K562 (cell line): Measurements from ENCODE around the gene SDHAF4. TPM values are rescaled to one million over a fixed set of nuclear protein-coding genes. Genes with fewer than 3 reads are reported as not detected.
"Not testable (repeated sequence)": the region's sequence is repeated elsewhere in the genome, so short reads cannot be mapped to it uniquely, and the experiment has no call there.

Source experiments
- ATAC-seq: fragments of 200-7000 bp; cut with Tn5 transposase; 3 replicates; pipeline ENCODE4 v1.9.1; 2020; ENCODE audit warnings: moderate library complexity
- BruUV-seq: library from RNA; stranded (reverse); fragments of 400-500 nt; replicated peaks from 2 replicates; lab custom pipeline; 2021; lab: Mats Ljungman, UMichigan
- CTCF ChIA-PET: fragments of 300-600 bp; formaldehyde crosslinking; extraction: SDS; loops from one replicate; lab custom pipeline; 2021; ENCODE audit warnings: low intra/inter-chr PET ratio; lab: Yijun Ruan, JAX
- POLR2A ChIA-PET: fragments of 300-600, 350-650 bp; sonication (Branson Sonifier 250); formaldehyde crosslinking; extraction: SDS; loops from one replicate; lab custom pipeline; 2021; ENCODE audit warnings: antibody characterized with exemption, inconsistent platforms; lab: Yijun Ruan, JAX
- DNase-seq, 4 experiments: peaks; one replicate each; pipeline versions ENCODE4 v3.0.0 to v3.0.0-alpha.2; 2011 to 2018; ENCODE audit warnings: low spot score in 3 of 4, mixed read lengths in 3 of 4; ENCODE audit errors: extremely low read depth in 1 of 4
- FAIRE-seq: peaks from 2 replicates; lab custom pipeline; 2011; peaks lifted over from hg19 to GRCh38; lab: Jason Lieb, UNC
- H2AFZ ChIP-seq: 2 replicates; pipeline ENCODE4 v1.6.0; 2011; ENCODE audit warnings: low read depth, low read length, control low read depth, inconsistent platforms
- H3K27ac ChIP-seq: fragments of 200-600 bp; 3 replicates; pipeline ENCODE4 v1.8.0; 2011; ENCODE audit warnings: low read depth, mild to moderate bottlenecking, control low read depth, inconsistent platforms, low read length, moderate library complexity, mixed read lengths; ENCODE audit errors: extremely low read depth
- H3K27me3 ChIP-seq, 2 experiments: fragments of 300-600 bp in 1 of 2; 2 replicates in 1 of 2; 3 replicates in 1 of 2; pipeline versions ENCODE4 v1.6.0 to v1.8.0; 2011; ENCODE audit warnings: inconsistent platforms in 2 of 2, low read length in 2 of 2, mild to moderate bottlenecking in 1 of 2, mixed read lengths in 1 of 2, moderate library complexity in 1 of 2; ENCODE audit not compliant: control insufficient read depth in 2 of 2, insufficient read depth in 2 of 2
- H3K36me3 ChIP-seq: fragments of 300-600 bp; 3 replicates; pipeline ENCODE4 v1.8.0; 2011; ENCODE audit warnings: mild to moderate bottlenecking, low read length, inconsistent platforms; ENCODE audit not compliant: control insufficient read depth, insufficient read depth
- H3K4me1 ChIP-seq, 2 experiments: fragments of 200-600 bp in 1 of 2; replicated peaks in 1 of 2; 2 replicates in 1 of 2; 3 replicates in 1 of 2; pipeline versions ENCODE4 v1.5.1 to v1.8.0; 2011; ENCODE audit warnings: inconsistent platforms in 2 of 2, low read length in 2 of 2, mild to moderate bottlenecking in 1 of 2, mixed read lengths in 1 of 2, moderate library complexity in 1 of 2; ENCODE audit not compliant: control insufficient read depth in 2 of 2, insufficient read depth in 2 of 2
- H3K4me2 ChIP-seq: 2 replicates; pipeline ENCODE4 v1.6.1; 2011; ENCODE audit warnings: low read length, control low read depth, inconsistent platforms, mixed read lengths; ENCODE audit not compliant: insufficient read depth
- H3K4me3 ChIP-seq: fragments of 200-600 bp; sonication (generic), shearing (Covaris generic); 2 replicates; pipeline ENCODE4 v1.5.1; 2016; ENCODE audit warnings: control low read depth, inconsistent platforms
- H3K79me2 ChIP-seq: fragments of 200-600 bp; 3 replicates; pipeline ENCODE4 v1.8.0; 2011; ENCODE audit warnings: low read length, inconsistent platforms; ENCODE audit not compliant: control insufficient read depth, insufficient read depth
- H3K9ac ChIP-seq, 2 experiments: 2 replicates each; pipeline versions ENCODE4 v1.6.0 to v1.6.1; 2011; ENCODE audit warnings: low read depth in 2 of 2, low read length in 2 of 2, control low read depth in 1 of 2, inconsistent platforms in 1 of 2, mild to moderate bottlenecking in 1 of 2, mixed read lengths in 1 of 2; ENCODE audit not compliant: insufficient read depth in 1 of 2
- H3K9me1 ChIP-seq: one replicate; pipeline ENCODE4 v1.6.0; 2011; ENCODE audit warnings: inconsistent platforms, mild to moderate bottlenecking, low read length, moderate library complexity; ENCODE audit not compliant: control insufficient read depth, insufficient read depth
- H3K9me3 ChIP-seq: replicated peaks from 2 replicates; pipeline ENCODE4 v1.5.1; 2011; ENCODE audit warnings: low read depth, low read length, inconsistent platforms; ENCODE audit not compliant: control insufficient read depth, insufficient read depth
- H4K20me1 ChIP-seq: replicated peaks from 2 replicates; pipeline ENCODE4 v1.6.1; 2011; ENCODE audit warnings: low read length, inconsistent platforms, mixed read lengths; ENCODE audit not compliant: control insufficient read depth, insufficient read depth
- CTCF ChIP-seq, 3 experiments: IDR thresholded peaks in 2 of 3; conservative IDR thresholded peaks in 1 of 3; 2 replicates each; pipeline ENCODE4 v1.5.1; 2011 to 2012; ENCODE audit warnings: low read length in 3 of 3, mild to moderate bottlenecking in 3 of 3, control low read depth in 2 of 3, improper control_type of control experiment in 1 of 3, inconsistent platforms in 1 of 3, low read depth in 1 of 3, mixed read lengths in 1 of 3, moderate library complexity in 1 of 3; ENCODE audit not compliant: insufficient read depth in 2 of 3
- DPF2 ChIP-seq: fragments of 450-650 bp; IDR thresholded peaks from 2 replicates; pipeline ENCODE4 v1.6.1; 2016
- FOXK1 ChIP-seq: sonication (generic); formaldehyde crosslinking; IDR thresholded peaks from 2 replicates; pipeline ENCODE4 v1.8.0; 2022; ENCODE audit warnings: missing genetic modification reagents, mild to moderate bottlenecking, borderline replicate concordance
- HNRNPH1 ChIP-seq: fragments of 200-400 bp; formaldehyde crosslinking; optimal IDR thresholded peaks from 2 replicates; pipeline ENCODE3; 2017; ENCODE audit warnings: low read depth, mild to moderate bottlenecking, low read length, moderate library complexity
- KLF1 ChIP-seq: fragments of 450-650 bp; IDR thresholded peaks from 2 replicates; pipeline ENCODE4 v1.6.1; 2016; ENCODE audit warnings: missing genetic modification characterization, missing compliant biosample characterization
- PHB ChIP-seq: fragments of 250-450 bp; sonication (Bioruptor Pico); IDR thresholded peaks from 2 replicates; pipeline ENCODE4 v1.5.0; 2021
- PHF8 ChIP-seq: fragments of 200-600 bp; sonication (generic); IDR thresholded peaks from 2 replicates; pipeline ENCODE4 v1.6.1; 2012; ENCODE audit warnings: mixed run types, mild to moderate bottlenecking, inconsistent platforms, low read length, moderate library complexity, borderline replicate concordance
- RREB1 ChIP-seq: fragments of 250-450 bp; sonication (Bioruptor Pico); IDR thresholded peaks from 2 replicates; pipeline ENCODE4 v1.4.0; 2020
- ZBTB1 ChIP-seq: sonication (generic); formaldehyde crosslinking; IDR thresholded peaks from 2 replicates; pipeline ENCODE4 v1.8.1; 2023; ENCODE audit warnings: missing genetic modification reagents, low read depth, mild to moderate bottlenecking, borderline replicate concordance
- ZC3H4 ChIP-seq: sonication (generic); formaldehyde crosslinking; IDR thresholded peaks from 2 replicates; pipeline ENCODE4 v1.9.0; 2021; ENCODE audit warnings: missing genetic modification reagents, borderline replicate concordance
- ZNF217 ChIP-seq: sonication (generic); formaldehyde crosslinking; IDR thresholded peaks from 2 replicates; pipeline ENCODE4 v1.8.0; 2022; ENCODE audit warnings: mild to moderate bottlenecking, missing genetic modification reagents
- ZNF316 ChIP-seq: fragments of 450-650 bp; IDR thresholded peaks from 2 replicates; pipeline ENCODE4 v1.6.1; 2016
- WGBS: fragments of 100-300 bp; shearing (Covaris generic); methylation state at CpG from one replicate; pipeline ENCODE4 v1.1.6; 2016; ENCODE audit warnings: low coverage, mixed read lengths; ENCODE audit not compliant: insufficient coverage; ENCODE audit errors: missing lambda C conversion rate; 5-methylcytosine and 5-hydroxymethylcytosine counted together
- in situ Hi-C: fragments of 300-500 bp; cut with MboI; formaldehyde crosslinking; loops from 4 replicates; pipeline ENCODE4 v1.15.0; 2018; ENCODE audit warnings: inconsistent platforms, mixed read lengths
- intact Hi-C: fragments of 100-400 bp; cut with micrococcal nuclease; formaldehyde crosslinking; loops from 2 replicates; pipeline ENCODE4 v1.14.2; 2022
- polyA plus RNA-seq, 8 experiments: library from polyadenylated mRNA; depleted of rRNA in 4 of 8; stranded (reverse) in 5 of 8; unstranded in 3 of 8; fragments of >200 nt; fragmentation: Nextera tagmentation in 2 of 8; fragmentation: Illumina TruSeq in 1 of 8; extraction: Ambion mirVana in 2 of 8; extraction: Trizol in 1 of 8; gene quantifications; 2 replicates each; pipeline versions ENCODE4 v1.2.1 to v1.2.3, GENCODE V29; 2011 to 2014; ENCODE audit warnings: inconsistent platforms in 1 of 8, missing spikeins in 1 of 8
- total RNA-seq, 7 experiments: library from RNA; depleted of rRNA in 6 of 7; stranded (reverse); fragments of >200 nt in 6 of 7; fragmentation: Illumina TruSeq in 2 of 7; extraction: Trizol in 2 of 7; gene quantifications; 2 replicates each; pipeline versions ENCODE4 v1.2.1 to v1.2.3, GENCODE V29; 2011 to 2021; ENCODE audit warnings: low replicate concordance in 1 of 7

Gene SDHAF4
- total and polyA plus RNA-seq, 9 of the 15 experiments (the other 6 are each of a cell fraction or from before 2014, with no cell fraction given): 3.5 to 12.0 (median 6.2) TPM

- TF ChIP-seq HNRNPH1 (no peak), PHB (CRISPR knock-in tag) (no peak), CTCF (IDR thresholded peaks at IDR 0.05 in 2 of 3, conservative IDR thresholded peaks at IDR 0.05 in 1 of 3; ENCODE audit: insufficient read depth in 2 of 3, low read depth in 1 of 3, low read length in 3 of 3) (peak in 2 of 3 experiments; percentile 2 to 23; a peak in 2 of 6 replicates), ZNF316 (no peak), DPF2 (no peak), ZNF217 (CRISPR knock-in tag) (no peak), KLF1 (tag) (no peak), ZC3H4 (no peak), ZBTB1 (CRISPR knock-in tag) (no peak), PHF8 (no peak), RREB1 (no peak), FOXK1 (CRISPR knock-in tag) (no peak)
Measured at GRCh38 chr6:70551566-70551965, 15.2 kb upstream of the SDHAF4 start (continued).

GRCh38 chr6:70552286-70552940 lies 14.3 kb upstream of the SDHAF4 start:
- CTCF ChIA-PET, H3K9ac ChIP-seq, H3K9me3 ChIP-seq, FAIRE-seq, in situ Hi-C loops, intact Hi-C loops, POLR2A ChIA-PET, BruUV-seq, ATAC-seq, H4K20me1 ChIP-seq, H3K27ac ChIP-seq, DNase-seq, H3K36me3 ChIP-seq, H3K4me2 ChIP-seq, H3K4me1 ChIP-seq, H3K9me1 ChIP-seq, H3K4me3 ChIP-seq, H3K27me3 ChIP-seq, H2AFZ ChIP-seq, H3K79me2 ChIP-seq: not testable (repeated sequence)
- 87% methylated on average over 11 of the region's 13 CpGs for WGBS
